A673 (cell line): Measurements from ENCODE around the gene AARS1. TPM values are rescaled to one million over a fixed set of nuclear protein-coding genes. Genes with fewer than 3 reads are reported as not detected.

Experiments
- BruUV-seq: library from RNA; stranded (reverse); fragments of 400-500 nt; replicated peaks from 2 replicates; lab custom pipeline; 2021; lab: Mats Ljungman, UMichigan
- CTCF ChIA-PET: fragments of 300-600 bp; sonication (Branson Sonifier 250); formaldehyde crosslinking; loops from one replicate; lab custom pipeline; 2022; ENCODE audit warnings: antibody characterized with exemption; lab: Charles Lee
- POLR2A ChIA-PET: fragments of 300-600 bp; sonication (Branson Sonifier 250); formaldehyde crosslinking; loops from one replicate; lab custom pipeline; 2022; ENCODE audit warnings: antibody characterized with exemption; ENCODE audit not compliant: low non-redundant PET; lab: Charles Lee
- DNase-seq: peaks from one replicate; pipeline ENCODE4 v3.0.0-alpha.2; 2015; ENCODE audit warnings: low spot score
- H3K27ac ChIP-seq: fragments of 200-600 bp; sonication (generic); 2 replicates; pipeline ENCODE4 v1.5.1; 2016; ENCODE audit warnings: mixed run types, low read depth, mild to moderate bottlenecking, mixed read lengths, antibody characterized with exemption, low read length; ENCODE audit not compliant: poor library complexity, severe bottlenecking
- H3K27me3 ChIP-seq: fragments of 200-600 bp; sonication (generic); replicated peaks from 2 replicates; pipeline ENCODE4 v1.6.1; 2017; ENCODE audit warnings: mixed run types, low read depth, mild to moderate bottlenecking, mixed read lengths, antibody characterized with exemption, low read length; ENCODE audit not compliant: insufficient read depth, poor library complexity
- H3K36me3 ChIP-seq: fragments of 200-600 bp; sonication (generic); 2 replicates; pipeline ENCODE4 v1.6.1; 2016; ENCODE audit warnings: mixed run types, mild to moderate bottlenecking, mixed read lengths, antibody characterized with exemption, low read length; ENCODE audit not compliant: insufficient read depth, poor library complexity, severe bottlenecking
- H3K4me1 ChIP-seq: fragments of 200-600 bp; sonication (generic); 2 replicates; pipeline ENCODE4 v1.6.1; 2017; ENCODE audit warnings: mixed run types, mild to moderate bottlenecking, mixed read lengths, antibody characterized with exemption, low read length; ENCODE audit not compliant: insufficient read depth, poor library complexity, severe bottlenecking
- H3K4me3 ChIP-seq: fragments of 200-600 bp; sonication (generic); 2 replicates; pipeline ENCODE4 v1.5.1; 2016; ENCODE audit warnings: low read depth, mixed run types, mild to moderate bottlenecking, mixed read lengths, low read length; ENCODE audit not compliant: poor library complexity, severe bottlenecking
- H3K9me3 ChIP-seq: fragments of 200-600 bp; sonication (generic); 2 replicates; pipeline ENCODE4 v1.6.1; 2016; ENCODE audit warnings: mixed run types, low read depth, mild to moderate bottlenecking, mixed read lengths, antibody characterized with exemption, low read length; ENCODE audit not compliant: poor library complexity, severe bottlenecking
- EZH2 ChIP-seq: fragments of 200-600 bp; sonication (generic); IDR thresholded peaks from 2 replicates; pipeline ENCODE4 v1.6.1; 2017; ENCODE audit warnings: borderline replicate concordance, low read depth, mild to moderate bottlenecking, mixed read lengths, antibody characterized with exemption, low read length; ENCODE audit not compliant: poor library complexity, severe bottlenecking
- intact Hi-C: fragments of 100-400 bp; cut with micrococcal nuclease; formaldehyde crosslinking; loops from one replicate; pipeline ENCODE4 v1.10.0; 2022; ENCODE audit not compliant: unreplicated experiment
- total RNA-seq: library from RNA; stranded (reverse); gene quantifications from 2 replicates; pipeline ENCODE4 v1.2.3, GENCODE V29; 2021
- TF ChIP-seq, protein P1 (sequence below): fragments of 300-800, 200-600 bp; sonication (generic); conservative IDR thresholded peaks from 2 replicates; pipeline ENCODE4 v1.5.1; 2017; ENCODE audit warnings: low read depth, mild to moderate bottlenecking, antibody characterized with exemption, low read length, moderate library complexity, mixed read lengths

AARS1 gene
- total RNA-seq, 1 experiment from 2014 or later = 234 TPM

DNA sequence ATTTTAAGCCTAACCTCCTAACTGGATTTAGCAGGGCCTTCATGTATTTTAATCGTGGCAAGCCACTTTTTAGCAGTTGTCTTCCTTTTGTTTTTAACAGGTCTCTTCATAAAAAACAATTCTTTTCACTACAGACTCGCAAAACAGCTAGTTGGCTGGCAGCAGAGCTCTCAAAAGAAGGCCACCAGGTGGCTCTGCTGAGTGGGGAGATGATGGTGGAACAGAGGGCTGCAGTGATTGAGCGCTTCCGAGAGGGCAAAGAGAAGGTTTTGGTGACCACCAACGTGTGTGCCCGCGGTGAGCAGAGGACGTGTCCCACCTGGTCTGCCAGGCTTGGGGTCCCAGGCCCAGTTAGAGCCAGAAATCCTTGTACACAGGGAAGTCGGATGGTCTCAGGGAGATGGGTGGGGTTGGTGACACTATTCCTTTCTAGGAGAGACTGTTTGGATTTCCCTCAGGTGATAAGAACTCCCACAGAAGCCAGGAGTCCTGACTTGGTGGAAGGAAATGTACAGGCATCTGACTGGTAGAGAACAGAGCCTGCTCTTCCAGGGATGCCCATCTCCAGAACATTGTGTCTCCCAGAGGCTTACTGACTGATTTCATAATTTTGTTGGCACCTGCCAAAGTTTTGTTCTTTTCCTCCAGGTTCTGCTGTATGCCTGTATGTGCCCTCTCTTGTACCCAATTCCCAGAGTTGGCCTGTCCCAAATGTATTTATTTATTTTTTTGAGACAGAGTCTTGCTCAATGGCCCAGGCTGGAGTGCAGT, 42.5 kb upstream of the AARS1 start:
- ChIA-PET POLR2A (no interaction called here), CTCF (interaction anchor here (0.7 to 0.8 kb wide), 2 partner anchors 192 to 322 kb away, joined by 3 read pairs; partner anchors contain the start of genes COG4 and SF3B3)
- TF ChIP-seq EZH2 = no peak
- TF ChIP-seq, protein P1, sequence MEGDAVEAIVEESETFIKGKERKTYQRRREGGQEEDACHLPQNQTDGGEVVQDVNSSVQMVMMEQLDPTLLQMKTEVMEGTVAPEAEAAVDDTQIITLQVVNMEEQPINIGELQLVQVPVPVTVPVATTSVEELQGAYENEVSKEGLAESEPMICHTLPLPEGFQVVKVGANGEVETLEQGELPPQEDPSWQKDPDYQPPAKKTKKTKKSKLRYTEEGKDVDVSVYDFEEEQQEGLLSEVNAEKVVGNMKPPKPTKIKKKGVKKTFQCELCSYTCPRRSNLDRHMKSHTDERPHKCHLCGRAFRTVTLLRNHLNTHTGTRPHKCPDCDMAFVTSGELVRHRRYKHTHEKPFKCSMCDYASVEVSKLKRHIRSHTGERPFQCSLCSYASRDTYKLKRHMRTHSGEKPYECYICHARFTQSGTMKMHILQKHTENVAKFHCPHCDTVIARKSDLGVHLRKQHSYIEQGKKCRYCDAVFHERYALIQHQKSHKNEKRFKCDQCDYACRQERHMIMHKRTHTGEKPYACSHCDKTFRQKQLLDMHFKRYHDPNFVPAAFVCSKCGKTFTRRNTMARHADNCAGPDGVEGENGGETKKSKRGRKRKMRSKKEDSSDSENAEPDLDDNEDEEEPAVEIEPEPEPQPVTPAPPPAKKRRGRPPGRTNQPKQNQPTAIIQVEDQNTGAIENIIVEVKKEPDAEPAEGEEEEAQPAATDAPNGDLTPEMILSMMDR = peak; percentile 69
- H3K36me3 ChIP-seq = peaks cover 9% of the 10 kb centered on the region
- no peaks in the 10 kb centered on the region for H3K4me1 ChIP-seq
- no peaks in the 10 kb centered on the region for H3K9me3 ChIP-seq
- peak; percentile 47 for DNase-seq
- no TSS peak for BruUV-seq
- no peaks in the 10 kb centered on the region for H3K27me3 ChIP-seq
- no peak overlapping the region for H3K27ac ChIP-seq
- intact Hi-C loops = loop anchor here (2.0 kb wide), 1 partner anchor 321 kb away; no protein-coding TSS in a partner anchor
- no peak overlapping the region for H3K4me3 ChIP-seq

GRCh38 chr16:70331091-70331490, 41.8 kb upstream of the AARS1 start:
- no peak for DNase-seq
- intact Hi-C loops = no loop called here
- no peaks in the 10 kb centered on the region for H3K4me1 ChIP-seq
- no TSS peak for BruUV-seq
- no peaks in the 10 kb centered on the region for H3K27me3 ChIP-seq
- POLR2A ChIA-PET = no interaction called here
- H3K36me3 ChIP-seq = peaks cover 9% of the 10 kb centered on the region
- no peak overlapping the region for H3K4me3 ChIP-seq
- H3K27ac ChIP-seq = no peak overlapping the region
- CTCF ChIA-PET = interaction anchor here (0.7 kb wide), 1 partner anchor 192 kb away, joined by 3 read pairs; the partner anchor contains the start of genes COG4 and SF3B3
- no peak for TF ChIP-seq EZH2
- TF ChIP-seq, protein P1 = no peak
- no peaks in the 10 kb centered on the region for H3K9me3 ChIP-seq

DNA sequence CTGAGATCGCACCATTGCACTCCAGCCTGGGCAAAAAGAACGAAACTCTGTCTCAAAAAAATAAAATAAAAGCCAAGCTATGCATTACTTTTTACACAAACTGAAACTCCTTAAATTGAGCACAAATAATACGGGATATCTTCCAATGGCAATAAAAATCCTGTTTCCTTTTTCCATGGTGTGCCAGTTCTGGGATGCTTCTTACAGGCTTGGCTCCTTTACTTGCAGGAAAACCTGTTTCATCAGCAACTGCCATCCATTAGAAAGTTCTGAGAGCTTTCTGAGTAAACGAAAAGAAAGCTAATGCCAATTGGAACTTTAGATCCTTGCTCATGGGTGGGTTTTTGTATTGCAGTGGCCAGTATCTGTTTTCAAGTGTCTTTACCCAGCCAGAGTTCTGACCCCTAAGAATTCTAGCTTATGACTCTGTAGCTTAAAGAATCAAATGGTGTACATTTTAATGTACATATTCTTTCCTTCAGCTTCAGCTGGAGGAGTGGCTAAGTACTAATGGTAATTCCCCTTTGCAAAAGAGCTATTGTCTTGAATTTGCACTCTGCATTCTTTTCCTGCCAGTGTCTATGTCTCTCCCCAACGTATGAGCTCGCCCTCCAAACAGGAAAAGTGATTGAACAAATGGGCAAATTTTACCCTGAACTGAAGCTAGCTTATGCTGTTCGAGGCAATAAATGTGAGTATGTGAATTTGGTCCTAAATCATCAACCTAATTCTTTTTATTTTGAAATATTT, 35.9 kb upstream of the AARS1 start:
- no peak for TF ChIP-seq EZH2
- TF ChIP-seq, protein P1 = no peak

More for the DNA sequence above, 35.9 kb upstream of the AARS1 start:
- ChIA-PET POLR2A (interaction anchor here (0.6 kb wide), 1 partner anchor 142 kb away, joined by 3 read pairs; no protein-coding TSS in a partner anchor), CTCF (interaction anchor here (0.6 kb wide), 1 partner anchor 145 kb away, joined by 4 read pairs; no protein-coding TSS in a partner anchor)
- H3K9me3 ChIP-seq = no peaks in the 10 kb centered on the region
- intact Hi-C loops = no loop called here
- H3K27me3 ChIP-seq = no peaks in the 10 kb centered on the region
- no peak overlapping the region for H3K27ac ChIP-seq
- H3K4me3 ChIP-seq = no peak overlapping the region
- no TSS peak for BruUV-seq
- H3K4me1 ChIP-seq = no peaks in the 10 kb centered on the region
- H3K36me3 ChIP-seq = peaks cover 1% of the 10 kb centered on the region
- no peak for DNase-seq
